Activated CD4-positive, alpha-beta T cell treated with anti-CD3 and anti-CD28 coated beads for 36 hours (primary cell): ENCODE measurements around the gene TPH1. TPM values are rescaled to one million over a fixed set of nuclear protein-coding genes. Genes with fewer than 3 reads are reported as not detected.

ENCODE experiments used
- ATAC-seq: fragments of 200-7000 bp; cut with Tn5 transposase; one replicate; pipeline ENCODE4 v1.10.0; 2021; ENCODE audit warnings: mild to moderate bottlenecking, moderate library complexity
- CTCF ChIA-PET: fragments of 350-600 bp; sonication (Branson Sonifier 250); formaldehyde crosslinking; loops from one replicate; lab custom pipeline; 2021; ENCODE audit warnings: antibody characterized with exemption; lab: Charles Lee
- POLR2A ChIA-PET: fragments of 350-600 bp; sonication (Branson Sonifier 250); formaldehyde crosslinking; loops from one replicate; lab custom pipeline; 2021; ENCODE audit warnings: antibody characterized with exemption, inconsistent platforms; lab: Charles Lee
- DNase-seq: peaks from one replicate; pipeline ENCODE4 v3.0.0-alpha.2; 2020
- H3K27ac Mint-ChIP-seq: one replicate; pipeline ENCODE4 v1.8.0; 2021; ENCODE audit warnings: mixed read lengths
- H3K27me3 Mint-ChIP-seq: one replicate; pipeline ENCODE4 v1.8.0; 2021; ENCODE audit warnings: mixed read lengths
- H3K36me3 Mint-ChIP-seq: one replicate; pipeline ENCODE4 v1.8.0; 2021; ENCODE audit warnings: low read depth, mixed read lengths
- H3K4me1 Mint-ChIP-seq: one replicate; pipeline ENCODE4 v1.8.0; 2021; ENCODE audit warnings: mixed read lengths
- H3K4me3 Mint-ChIP-seq: one replicate; pipeline ENCODE4 v1.8.0; 2021; ENCODE audit warnings: mild to moderate bottlenecking, moderate library complexity, mixed read lengths
- H3K9me3 Mint-ChIP-seq: one replicate; pipeline ENCODE4 v1.8.0; 2021; ENCODE audit warnings: low read depth, mixed read lengths
- intact Hi-C, 2 experiments: fragments of 100-400 bp; cut with DNase I in 1 of 2; cut with micrococcal nuclease in 1 of 2; formaldehyde crosslinking; loops; one replicate each; pipeline versions ENCODE4 v1.14.2 to v1.15.1; 2022 to 2024; cut with DNase I, micrococcal nuclease
- total RNA-seq, 2 experiments: library from RNA; stranded (reverse); gene quantifications; one replicate each; pipeline ENCODE4 v1.2.3, GENCODE V29; 2021

Gene TPH1
- total RNA-seq, 2 experiments from 2014 or later = 0.18 to 0.23 TPM

- DNase-seq (no peak), ATAC-seq (no peak)
- intact Hi-C loops = loop anchor here in 1 of 2 experiments (10.0 kb wide), 1 partner anchor 505 kb away; the partner anchor contains the start of gene TSG101
- Mint-ChIP-seq H3K9me3 (no peaks in the 10 kb centered on the region), H3K4me3 (no peak overlapping the region), H3K27ac (no peak overlapping the region), H3K36me3 (no peaks in the 10 kb centered on the region), H3K4me1 (peaks cover 8% of the 10 kb centered on the region), H3K27me3 (no peaks in the 10 kb centered on the region)
- ChIA-PET CTCF (no interaction called here), POLR2A (no interaction called here)
Observed at GRCh38 chr11:18019650-18020049, 26.4 kb downstream of the TPH1 start.

- Mint-ChIP-seq H3K9me3 (no peaks in the 10 kb centered on the region), H3K27me3 (no peaks in the 10 kb centered on the region), H3K4me3 (no peak overlapping the region), H3K36me3 (peaks cover 4% of the 10 kb centered on the region), H3K27ac (no peak overlapping the region), H3K4me1 (peaks cover 27% of the 10 kb centered on the region)
- no peak for ATAC-seq
- DNase-seq = no peak
- ChIA-PET CTCF (interaction anchor here (1.0 kb wide), 1 partner anchor 17 kb away, joined by 3 read pairs; no protein-coding TSS in a partner anchor), POLR2A (no interaction called here)
- intact Hi-C loops = loop anchor here in 1 of 2 experiments (10.0 kb wide), 1 partner anchor 508 kb away; the partner anchor contains the start of gene TSG101
Observed at GRCh38 chr11:18016789-18017188, 29.3 kb downstream of the TPH1 start.

GRCh38 chr11:18014876-18015275 is 31.2 kb downstream of the TPH1 start:
- intact Hi-C loops = loop anchor here (5.0 to 10.0 kb wide), 7 partner anchors 510 to 1278 kb away; partner anchors contain the start of genes C11orf58 (in 1 of the 2), PIK3C2A (in 1 of the 2), RPS13 (in 1 of the 2) and TSG101 (in 1 of the 2)
- peak overlapping the region; percentile 46 for H3K4me3 Mint-ChIP-seq
- no peaks in the 10 kb centered on the region for H3K9me3 Mint-ChIP-seq
- ChIA-PET POLR2A (no interaction called here), CTCF (interaction anchor here (0.6 to 1.6 kb wide), 2 partner anchors 16 to 487 kb away, joined by 3 to 4 read pairs; no protein-coding TSS in a partner anchor)
- ATAC-seq = no peak
- H3K36me3 Mint-ChIP-seq = peaks cover 6% of the 10 kb centered on the region
- H3K27me3 Mint-ChIP-seq = no peaks in the 10 kb centered on the region
- peaks cover 39% of the 10 kb centered on the region for H3K4me1 Mint-ChIP-seq
- H3K27ac Mint-ChIP-seq = peak overlapping the region; percentile 59
- no peak for DNase-seq

- ATAC-seq (no peak), DNase-seq (peak; percentile 20)
- Mint-ChIP-seq H3K27me3 (no peaks in the 10 kb centered on the region), H3K4me1 (peaks cover 39% of the 10 kb centered on the region), H3K27ac (peak overlapping the region; percentile 98), H3K36me3 (peaks cover 6% of the 10 kb centered on the region), H3K9me3 (no peaks in the 10 kb centered on the region), H3K4me3 (peak overlapping the region; percentile 85)
- intact Hi-C loops = loop anchor here (1.0 to 10.0 kb wide), 16 partner anchors 92 to 1277 kb away; partner anchors contain the start of genes C11orf58 (in 2 of the 2), SAAL1 (in 2 of the 2), SPTY2D1 (in 2 of the 2) and TSG101 (in 2 of the 2)
- CTCF ChIA-PET = interaction anchor here (1.0 to 1.6 kb wide), 4 partner anchors 17 to 92 kb away, joined by 3 to 4 read pairs (median 4); partner anchors contain the start of gene SAAL1
- POLR2A ChIA-PET = no interaction called here
Observed at GRCh38 chr11:18013790-18014507, 32.1 kb downstream of the TPH1 start.

GRCh38 chr11:18012906-18013781 is 32.9 kb downstream of the TPH1 start, which contains the start of gene SERGEF:
Gene SERGEF, minus strand, starts transcription at chr11:18013047. Its CDS starts 37 bp downstream, at chr11:18013010.
- Mint-ChIP-seq H3K4me3 (peak within 1 kb of the TSS; percentile 85), H3K27me3 (no peaks in the 10 kb centered on the region), H3K27ac (peak within 1 kb of the TSS; percentile 98), H3K9me3 (no peaks in the 10 kb centered on the region), H3K4me1 (peaks cover 39% of the 10 kb centered on the region), H3K36me3 (peaks cover 6% of the 10 kb centered on the region)
- intact Hi-C loops = loop anchor here (1.0 to 10.0 kb wide), 16 partner anchors 93 to 1276 kb away; partner anchors contain the start of genes C11orf58 (in 2 of the 2), SAAL1 (in 2 of the 2), SPTY2D1 (in 2 of the 2) and TSG101 (in 2 of the 2)
- POLR2A ChIA-PET = no interaction called here
- CTCF ChIA-PET = interaction anchor here (0.7 to 1.6 kb wide), 5 partner anchors 11 to 93 kb away, joined by 3 to 4 read pairs (median 4); partner anchors contain the start of gene SAAL1
- peak; percentile 93 for ATAC-seq
- DNase-seq = peak; percentile 96

DNA sequence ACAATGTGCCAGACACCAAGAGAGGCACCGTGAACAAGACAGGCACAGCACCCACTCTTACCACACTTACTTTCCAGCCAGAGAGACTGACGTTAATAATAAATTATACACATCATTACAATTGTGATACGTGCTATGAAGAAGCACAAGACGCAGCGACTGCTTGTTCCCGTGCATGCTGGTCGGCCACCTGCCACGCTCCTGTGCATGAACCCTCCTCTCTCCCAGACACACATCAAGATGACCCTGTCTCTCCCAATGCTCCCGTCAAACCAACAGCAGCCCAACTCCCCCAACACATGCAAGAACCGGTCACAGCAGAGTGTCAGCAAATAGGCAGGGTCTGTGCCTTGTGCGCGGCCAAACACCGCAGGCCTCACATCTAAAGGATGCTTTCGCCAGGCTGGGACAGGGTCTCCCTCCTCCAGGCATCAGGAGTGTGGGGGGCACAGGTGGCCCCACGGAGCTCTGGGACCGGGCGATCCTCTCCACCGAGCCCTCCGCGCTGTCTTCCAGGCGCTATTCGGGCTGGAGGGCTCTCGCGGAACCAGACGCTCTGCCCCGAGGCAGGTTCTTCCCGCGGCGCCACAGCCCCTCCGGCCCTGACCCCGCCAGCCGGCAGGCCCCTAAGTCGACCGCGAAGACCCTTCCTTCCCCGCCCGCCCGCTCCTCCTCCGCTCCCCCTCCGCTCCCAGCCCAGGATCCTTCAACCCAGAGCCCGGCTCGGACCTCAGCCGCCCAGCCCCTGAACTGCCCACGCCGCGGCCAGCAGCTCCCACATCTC is 33.8 kb downstream of the TPH1 start:
- DNase-seq (peak; percentile 41), ATAC-seq (peak; percentile 3)
- ChIA-PET POLR2A (no interaction called here), CTCF (interaction anchor here (0.5 to 1.3 kb wide), 3 partner anchors 10 to 1026 kb away, joined by 3 to 4 read pairs (median 4); partner anchors contain the start of gene SAAL1)
- intact Hi-C loops = loop anchor here (2.0 to 10.0 kb wide), 9 partner anchors 512 to 1275 kb away; partner anchors contain the start of genes C11orf58 (in 1 of the 2), E2F8 (in 1 of the 2), PIK3C2A (in 1 of the 2) and RPS13 (in 1 of the 2)
- peak overlapping the region; percentile 85 for H3K4me3 Mint-ChIP-seq
- no peaks in the 10 kb centered on the region for H3K9me3 Mint-ChIP-seq
- H3K27me3 Mint-ChIP-seq = no peaks in the 10 kb centered on the region
- peaks cover 6% of the 10 kb centered on the region for H3K36me3 Mint-ChIP-seq
- peak overlapping the region; percentile 92 for H3K27ac Mint-ChIP-seq
- H3K4me1 Mint-ChIP-seq = peaks cover 39% of the 10 kb centered on the region

DNA sequence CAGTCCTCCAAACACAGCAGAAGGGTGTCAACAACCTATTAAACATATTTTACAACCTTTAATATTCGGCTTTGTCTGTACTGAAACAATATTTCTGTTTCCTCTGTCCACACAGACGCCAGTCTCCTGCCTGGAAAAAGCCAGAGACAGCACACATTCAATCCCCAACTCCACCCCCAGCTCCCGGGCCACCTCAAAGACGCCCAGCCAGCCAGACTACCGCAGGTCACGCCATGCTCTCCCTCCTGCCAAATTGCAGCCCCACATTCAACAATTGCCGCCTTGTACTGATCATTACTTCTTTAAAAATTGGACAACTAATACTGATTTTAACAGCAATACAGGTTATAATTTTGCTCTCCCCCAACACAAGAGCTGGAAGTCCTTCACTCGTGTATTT is 34.4 kb downstream of the TPH1 start:
- ChIA-PET POLR2A (no interaction called here), CTCF (no interaction called here)
- H3K4me1 Mint-ChIP-seq = peaks cover 39% of the 10 kb centered on the region
- H3K9me3 Mint-ChIP-seq = no peaks in the 10 kb centered on the region
- H3K36me3 Mint-ChIP-seq = peaks cover 9% of the 10 kb centered on the region
- H3K27ac Mint-ChIP-seq = peak overlapping the region; percentile 92
- H3K4me3 Mint-ChIP-seq = peak overlapping the region; percentile 85
- no peak for DNase-seq
- intact Hi-C loops = loop anchor here (2.0 to 10.0 kb wide), 9 partner anchors 513 to 1274 kb away; partner anchors contain the start of genes C11orf58 (in 1 of the 2), E2F8 (in 1 of the 2), PIK3C2A (in 1 of the 2) and RPS13 (in 1 of the 2)
- no peak for ATAC-seq
- no peaks in the 10 kb centered on the region for H3K27me3 Mint-ChIP-seq

DNA sequence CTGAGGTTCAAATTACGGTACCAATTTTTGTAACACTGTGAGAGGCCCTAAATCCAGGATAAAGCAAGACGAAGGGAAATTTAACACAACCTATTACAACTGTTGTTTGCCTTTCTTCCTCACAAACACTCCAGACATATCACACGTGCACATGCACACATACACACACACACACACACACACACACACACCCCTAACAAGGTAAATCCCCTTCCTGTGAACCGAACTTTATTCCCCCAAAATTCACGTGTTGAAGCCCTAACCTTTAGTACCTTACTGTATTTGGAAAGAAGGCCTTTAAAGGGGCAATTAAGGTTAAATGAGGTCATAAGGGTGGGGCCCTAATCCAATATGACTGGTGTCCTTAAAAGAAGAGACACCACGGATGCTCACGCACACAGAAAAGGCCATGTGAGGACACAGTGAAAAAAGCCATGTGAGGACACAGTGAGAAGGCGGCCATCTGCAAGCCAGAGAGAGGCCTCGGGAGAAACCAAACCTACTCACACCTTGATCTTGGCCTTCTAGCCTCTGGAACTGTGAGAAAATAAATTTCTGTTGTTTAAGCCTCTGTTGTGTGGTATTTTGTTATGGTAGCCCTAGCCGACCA is 35.0 kb downstream of the TPH1 start:
- ChIA-PET POLR2A (no interaction called here), CTCF (no interaction called here)
- ATAC-seq (no peak), DNase-seq (no peak)
- H3K4me3 Mint-ChIP-seq = peak overlapping the region; percentile 85
- H3K36me3 Mint-ChIP-seq = peaks cover 11% of the 10 kb centered on the region
- peak overlapping the region; percentile 92 for H3K27ac Mint-ChIP-seq
- no peaks in the 10 kb centered on the region for H3K27me3 Mint-ChIP-seq
- H3K9me3 Mint-ChIP-seq = no peaks in the 10 kb centered on the region
- intact Hi-C loops = loop anchor here (5.0 to 10.0 kb wide), 7 partner anchors 514 to 1274 kb away; partner anchors contain the start of genes C11orf58 (in 1 of the 2), PIK3C2A (in 1 of the 2), RPS13 (in 1 of the 2) and TSG101 (in 1 of the 2)
- peaks cover 39% of the 10 kb centered on the region for H3K4me1 Mint-ChIP-seq

DNA sequence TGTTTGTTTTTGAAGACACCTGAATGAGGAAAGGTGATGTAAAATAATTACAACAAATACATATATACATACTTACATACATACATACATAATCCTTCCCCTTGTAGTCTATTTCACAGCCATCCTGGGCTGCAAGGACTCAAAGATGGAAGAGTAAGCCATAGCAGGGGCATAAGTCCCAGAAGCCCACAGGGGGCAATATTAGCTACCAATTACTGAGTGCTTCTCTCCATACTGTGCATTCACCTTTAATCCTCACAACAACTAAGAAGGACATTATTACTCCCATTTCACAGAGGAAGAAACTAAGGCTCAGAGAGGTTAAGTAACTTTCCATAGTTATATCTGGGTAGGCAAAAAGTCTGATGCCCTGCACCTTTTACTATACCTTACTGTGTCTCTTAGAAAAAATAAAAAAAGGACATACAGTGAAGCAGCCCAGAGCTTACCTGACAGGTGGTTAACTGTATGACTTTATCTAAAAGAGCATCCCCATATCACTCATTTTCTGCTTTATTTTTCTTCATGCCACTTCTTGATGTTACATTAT is 35.9 kb downstream of the TPH1 start:
- ChIA-PET POLR2A (no interaction called here), CTCF (interaction anchor here (0.6 to 1.5 kb wide), 5 partner anchors 13 to 105 kb away, joined by 3 to 5 read pairs (median 3); partner anchors contain the start of gene SAAL1)
- H3K27ac Mint-ChIP-seq = peak overlapping the region; percentile 35
- H3K27me3 Mint-ChIP-seq = no peaks in the 10 kb centered on the region
- peaks cover 19% of the 10 kb centered on the region for H3K36me3 Mint-ChIP-seq
- H3K4me1 Mint-ChIP-seq = peaks cover 37% of the 10 kb centered on the region
- intact Hi-C loops = loop anchor here (5.0 to 10.0 kb wide), 7 partner anchors 515 to 1273 kb away; partner anchors contain the start of genes C11orf58 (in 1 of the 2), PIK3C2A (in 1 of the 2), RPS13 (in 1 of the 2) and TSG101 (in 1 of the 2)
- DNase-seq (no peak), ATAC-seq (no peak)
- H3K9me3 Mint-ChIP-seq = no peaks in the 10 kb centered on the region
- H3K4me3 Mint-ChIP-seq = no peak overlapping the region
